GM15510 (cell line): ENCODE measurements around the gene NGDN.

Experiments
- POLR2A ChIP-seq: IDR thresholded peaks from 3 replicates; pipeline ENCODE4 v1.6.1; 2011; ENCODE audit warnings: borderline replicate concordance; ENCODE audit not compliant: insufficient read length; ENCODE audit errors: extremely low read depth

NGDN gene

GRCh38 chr14:23469127-23469905, at the start of gene NGDN:
Gene NGDN, plus strand, starts transcription at chr14:23469703. Its CDS starts 13 bp downstream, at chr14:23469716.
- peak; percentile 54 for TF ChIP-seq POLR2A

- TF ChIP-seq POLR2A = no peak
Measured at GRCh38 chr14:23421594-23421993, 47.9 kb upstream of the NGDN start.

GRCh38 chr14:23423657-23424056, 45.8 kb upstream of the NGDN start:
- no peak for TF ChIP-seq POLR2A

- no peak for TF ChIP-seq POLR2A
Measured at GRCh38 chr14:23425169-23425568, 44.3 kb upstream of the NGDN start.

- TF ChIP-seq POLR2A = no peak
Measured at GRCh38 chr14:23428686-23429495, 40.6 kb upstream of the NGDN start.

- no peak for TF ChIP-seq POLR2A
Measured at GRCh38 chr14:23430016-23430722, 39.3 kb upstream of the NGDN start.

- TF ChIP-seq POLR2A = no peak
Measured at GRCh38 chr14:23430723-23431085, 38.8 kb upstream of the NGDN start.

GRCh38 chr14:23431486-23431885, 38.0 kb upstream of the NGDN start:
- TF ChIP-seq POLR2A = no peak

- no peak for TF ChIP-seq POLR2A
Measured at GRCh38 chr14:23432102-23432925, 37.2 kb upstream of the NGDN start.

- TF ChIP-seq POLR2A = no peak
Measured at GRCh38 chr14:23432946-23433345, 36.6 kb upstream of the NGDN start.

- TF ChIP-seq POLR2A = no peak
Measured at GRCh38 chr14:23433457-23433856, 36.0 kb upstream of the NGDN start.

- no peak for TF ChIP-seq POLR2A
Measured at GRCh38 chr14:23434488-23435222, 34.8 kb upstream of the NGDN start.

- TF ChIP-seq POLR2A = no peak
Measured at GRCh38 chr14:23435543-23436326, 33.8 kb upstream of the NGDN start, which contains the start of gene MYH7. Gene MYH7, minus strand, starts transcription at chr14:23435660. Its CDS starts 1,928 bp downstream, at chr14:23433732.

- no peak for TF ChIP-seq POLR2A
Measured at GRCh38 chr14:23436327-23437132, 33.0 kb upstream of the NGDN start.
